HG03354 (cell line): Measurements from ENCODE around the gene ANKEF1.
"Not testable (repeated sequence)": the region's sequence is repeated elsewhere in the genome, so short reads cannot be mapped to it uniquely, and the experiment has no call there.

Source experiments
- ATAC-seq: cut with Tn5 transposase; IDR thresholded peaks from one replicate; pipeline ENCODE4 v1.9.1; 2021; ENCODE audit warnings: mild to moderate bottlenecking; ENCODE audit not compliant: unreplicated experiment, poor library complexity, severe bottlenecking

The ANKEF1 gene

GRCh38 chr20:10031451-10032215, 3.2 kb upstream of the ANKEF1 start:
- not testable (repeated sequence) for ATAC-seq

DNA sequence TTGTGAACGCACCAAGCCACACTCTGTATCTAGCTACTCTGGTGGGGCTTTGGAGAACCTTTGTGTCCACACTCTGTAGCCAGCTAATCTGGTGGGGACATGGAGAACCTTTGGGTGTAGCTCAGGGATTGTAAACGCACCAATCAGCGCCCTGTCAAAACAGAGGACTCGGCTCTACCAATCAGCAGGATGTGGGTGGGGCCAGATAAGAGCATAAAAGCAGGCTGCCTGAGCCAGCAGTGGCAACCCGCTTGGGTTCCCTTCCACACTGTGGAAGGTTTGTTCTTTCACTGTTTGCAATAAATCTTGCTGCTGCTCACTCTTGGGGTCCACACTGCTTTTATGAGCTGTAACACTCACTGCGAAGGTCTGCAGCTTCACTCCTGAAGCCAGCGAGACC, 2.5 kb upstream of the ANKEF1 start:
- ATAC-seq = not testable (repeated sequence)

DNA sequence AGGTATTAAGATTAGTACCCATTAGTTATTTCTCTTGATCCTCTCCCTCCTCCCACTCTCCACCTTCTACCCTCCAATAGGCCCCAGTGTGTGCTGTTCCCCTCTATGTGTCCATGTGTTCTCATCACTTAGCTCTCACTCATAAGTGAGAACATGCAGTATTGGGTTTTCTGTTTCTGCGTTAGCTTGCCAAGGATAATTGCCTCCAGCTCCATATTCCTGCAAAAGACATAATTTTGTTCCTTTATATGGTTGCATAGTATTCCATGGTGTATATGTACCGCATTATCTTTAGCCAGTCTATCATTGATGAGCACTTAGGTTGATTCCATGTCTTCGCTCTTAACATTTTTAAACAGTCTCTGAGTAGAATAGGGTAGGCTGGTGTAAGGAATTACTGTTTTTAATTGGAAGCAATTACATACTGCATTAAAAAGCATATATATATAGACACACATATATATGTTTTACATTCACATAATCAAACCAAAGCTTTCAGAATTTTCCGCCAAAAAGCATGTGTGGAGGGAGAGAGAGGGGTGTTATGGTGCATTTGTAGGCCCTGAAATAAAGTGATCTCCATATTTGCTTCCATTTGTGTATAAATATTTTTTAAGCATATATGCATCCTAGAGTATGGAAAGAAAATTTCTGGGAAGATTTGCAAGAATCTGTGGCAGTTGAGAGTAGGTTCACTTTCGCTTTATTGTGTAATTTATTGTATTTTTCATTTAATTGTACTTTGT, 709 bp upstream of the ANKEF1 start:
- ATAC-seq = no peak

- ATAC-seq = not testable (repeated sequence)
Observed at GRCh38 chr20:10036321-10036720, 1.5 kb downstream of the ANKEF1 start.

GRCh38 chr20:10040070-10040975, 5.5 kb downstream of the ANKEF1 start:
- ATAC-seq = no peak

DNA sequence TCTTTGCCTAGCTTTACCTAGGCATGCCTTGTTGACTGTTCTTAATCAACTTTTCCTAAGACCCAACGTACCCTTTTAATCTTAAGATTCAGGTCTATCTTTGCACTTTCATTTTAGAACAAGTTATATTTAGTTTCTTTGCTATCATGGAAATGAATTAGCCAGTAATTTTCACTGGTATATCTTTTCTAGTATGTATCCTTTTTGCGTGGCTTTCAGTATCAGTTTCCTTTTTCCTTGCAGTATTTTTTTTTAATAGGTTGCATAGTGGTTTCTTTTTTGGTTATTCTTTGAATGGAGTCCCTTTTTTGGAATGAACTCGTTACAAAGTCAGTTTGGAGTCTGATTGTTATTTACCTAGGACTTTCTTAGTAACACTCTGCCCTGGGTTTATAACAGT, 7.3 kb downstream of the ANKEF1 start:
- ATAC-seq = no peak

- no peak for ATAC-seq
Observed at GRCh38 chr20:10047427-10047826, 12.6 kb downstream of the ANKEF1 start.

GRCh38 chr20:10051185-10051584, 16.4 kb downstream of the ANKEF1 start:
- ATAC-seq = no peak

DNA sequence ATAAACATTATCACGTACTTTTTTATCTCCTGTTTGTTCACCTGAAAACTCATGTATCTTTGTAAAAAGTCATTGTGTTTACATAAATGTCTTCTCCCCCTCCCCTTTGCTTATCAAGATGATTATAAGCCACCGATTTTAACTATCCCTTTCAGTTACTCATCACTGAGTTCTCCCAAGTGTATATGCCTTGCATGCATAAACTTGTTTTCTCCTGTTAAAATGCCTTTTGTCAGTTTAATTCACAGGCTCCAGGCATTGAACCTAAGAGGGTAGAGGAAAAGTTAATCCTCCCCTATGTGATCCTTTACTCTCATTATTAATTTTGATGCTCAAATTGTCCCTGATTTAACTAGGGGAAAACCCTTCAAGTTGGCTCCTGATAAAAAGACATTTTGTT, 24.2 kb downstream of the ANKEF1 start:
- ATAC-seq = no peak

- peak; percentile 93 for ATAC-seq
Observed at GRCh38 chr20:10060226-10060625, 25.4 kb downstream of the ANKEF1 start.

DNA sequence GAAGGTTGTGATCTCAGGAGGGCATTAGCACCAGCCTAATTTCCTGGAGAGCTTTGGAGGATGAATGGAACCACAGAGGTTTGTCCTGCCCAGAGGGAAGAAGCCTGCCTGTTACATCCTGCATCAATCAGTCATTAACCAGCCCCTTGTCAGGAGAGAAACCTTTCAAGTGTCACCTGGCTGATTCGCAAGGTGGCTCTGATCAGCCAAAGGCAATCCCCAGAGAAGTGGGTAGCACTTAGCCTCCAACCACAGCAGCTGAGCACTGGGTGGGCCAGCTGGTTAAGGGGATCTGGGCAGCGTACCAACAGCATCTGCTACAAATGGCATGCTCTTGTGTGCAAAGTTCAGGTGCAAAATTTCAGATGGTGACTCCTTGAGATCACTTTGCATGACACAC, 26.9 kb downstream of the ANKEF1 start:
- no peak for ATAC-seq

- ATAC-seq = no peak
Observed at GRCh38 chr20:10063482-10063881, 28.7 kb downstream of the ANKEF1 start.

GRCh38 chr20:10064611-10065010, 29.8 kb downstream of the ANKEF1 start:
- ATAC-seq = no peak

- ATAC-seq = no peak
Observed at GRCh38 chr20:10065154-10065833, 30.5 kb downstream of the ANKEF1 start.

- ATAC-seq = no peak
Observed at GRCh38 chr20:10067321-10067720, 32.5 kb downstream of the ANKEF1 start.

GRCh38 chr20:10074513-10074912, 39.7 kb downstream of the ANKEF1 start:
- ATAC-seq = peak; percentile 60

- no peak for ATAC-seq
Observed at GRCh38 chr20:10075606-10076005, 40.8 kb downstream of the ANKEF1 start.

DNA sequence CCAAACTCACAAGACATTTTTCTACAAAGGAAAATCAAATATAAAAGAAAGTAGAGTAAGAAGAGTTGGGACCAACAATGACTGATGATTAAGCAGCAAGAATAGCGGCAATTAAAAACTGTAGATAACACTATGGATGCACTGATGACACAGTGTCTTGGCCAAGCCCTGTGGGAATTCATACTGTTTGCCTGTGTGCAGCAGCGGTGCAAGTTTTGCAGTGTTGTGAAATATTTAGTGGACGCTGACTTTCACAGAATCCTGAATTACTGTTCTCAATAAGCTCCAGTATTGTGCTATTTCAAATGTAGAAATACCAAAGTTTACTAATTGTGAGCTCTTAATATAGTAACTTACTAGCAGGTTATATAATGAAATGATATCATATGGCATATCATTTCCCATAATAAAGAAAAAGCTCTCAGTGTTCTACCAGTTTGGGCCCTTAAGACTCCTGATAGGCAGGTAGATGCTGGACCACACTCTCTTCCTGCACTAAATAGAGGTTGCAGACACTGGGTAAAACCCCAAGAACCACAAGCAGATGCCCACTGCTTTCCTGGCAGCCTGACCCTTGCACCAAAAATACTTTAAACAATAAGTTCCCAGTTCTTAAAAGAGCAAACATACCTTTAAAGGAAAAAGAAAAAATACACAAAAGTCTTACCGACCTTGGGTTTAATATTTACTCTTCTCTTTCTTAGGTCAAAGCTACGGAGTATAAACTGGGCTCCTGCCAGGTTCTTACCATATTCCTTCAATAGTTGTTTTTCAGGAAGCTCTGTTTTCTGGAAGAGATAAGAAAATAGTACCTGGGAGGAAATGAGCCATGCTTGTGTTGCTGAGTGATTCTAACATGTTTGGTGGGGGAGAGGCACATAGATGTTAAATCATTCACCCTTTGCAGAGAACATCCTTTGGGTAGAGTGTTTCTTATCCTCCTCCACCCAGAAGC, 41.6 kb downstream of the ANKEF1 start:
- no peak for ATAC-seq

GRCh38 chr20:10077081-10077471, 42.3 kb downstream of the ANKEF1 start:
- no peak for ATAC-seq
